ENCODE results near the gene CLINT1.

Gene CLINT1

DNA sequence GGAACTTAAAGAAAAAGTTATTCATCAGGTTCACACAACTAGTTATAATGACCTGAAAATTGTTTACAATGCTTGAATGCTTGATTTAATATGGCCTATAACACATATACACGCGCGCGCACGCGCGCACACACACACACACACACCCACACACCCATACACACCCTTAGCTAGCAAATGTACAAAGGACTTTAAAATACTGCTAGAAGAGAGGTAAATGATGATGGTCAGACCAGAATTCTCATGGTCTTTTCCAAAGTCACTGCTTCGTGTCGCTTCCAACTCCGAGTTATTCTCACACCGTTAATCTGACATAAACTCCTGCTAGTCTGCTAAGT lies 109.5 kb downstream of the CLINT1 start:
- no peak for TF ChIP-seq ZFX (IDR thresholded peaks at IDR 0.05)
- TF ChIP-seq, protein P1, sequence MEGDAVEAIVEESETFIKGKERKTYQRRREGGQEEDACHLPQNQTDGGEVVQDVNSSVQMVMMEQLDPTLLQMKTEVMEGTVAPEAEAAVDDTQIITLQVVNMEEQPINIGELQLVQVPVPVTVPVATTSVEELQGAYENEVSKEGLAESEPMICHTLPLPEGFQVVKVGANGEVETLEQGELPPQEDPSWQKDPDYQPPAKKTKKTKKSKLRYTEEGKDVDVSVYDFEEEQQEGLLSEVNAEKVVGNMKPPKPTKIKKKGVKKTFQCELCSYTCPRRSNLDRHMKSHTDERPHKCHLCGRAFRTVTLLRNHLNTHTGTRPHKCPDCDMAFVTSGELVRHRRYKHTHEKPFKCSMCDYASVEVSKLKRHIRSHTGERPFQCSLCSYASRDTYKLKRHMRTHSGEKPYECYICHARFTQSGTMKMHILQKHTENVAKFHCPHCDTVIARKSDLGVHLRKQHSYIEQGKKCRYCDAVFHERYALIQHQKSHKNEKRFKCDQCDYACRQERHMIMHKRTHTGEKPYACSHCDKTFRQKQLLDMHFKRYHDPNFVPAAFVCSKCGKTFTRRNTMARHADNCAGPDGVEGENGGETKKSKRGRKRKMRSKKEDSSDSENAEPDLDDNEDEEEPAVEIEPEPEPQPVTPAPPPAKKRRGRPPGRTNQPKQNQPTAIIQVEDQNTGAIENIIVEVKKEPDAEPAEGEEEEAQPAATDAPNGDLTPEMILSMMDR (conservative IDR thresholded peaks at IDR 0.05) = no peak
- no peak overlapping the region for H3K27ac ChIP-seq

DNA sequence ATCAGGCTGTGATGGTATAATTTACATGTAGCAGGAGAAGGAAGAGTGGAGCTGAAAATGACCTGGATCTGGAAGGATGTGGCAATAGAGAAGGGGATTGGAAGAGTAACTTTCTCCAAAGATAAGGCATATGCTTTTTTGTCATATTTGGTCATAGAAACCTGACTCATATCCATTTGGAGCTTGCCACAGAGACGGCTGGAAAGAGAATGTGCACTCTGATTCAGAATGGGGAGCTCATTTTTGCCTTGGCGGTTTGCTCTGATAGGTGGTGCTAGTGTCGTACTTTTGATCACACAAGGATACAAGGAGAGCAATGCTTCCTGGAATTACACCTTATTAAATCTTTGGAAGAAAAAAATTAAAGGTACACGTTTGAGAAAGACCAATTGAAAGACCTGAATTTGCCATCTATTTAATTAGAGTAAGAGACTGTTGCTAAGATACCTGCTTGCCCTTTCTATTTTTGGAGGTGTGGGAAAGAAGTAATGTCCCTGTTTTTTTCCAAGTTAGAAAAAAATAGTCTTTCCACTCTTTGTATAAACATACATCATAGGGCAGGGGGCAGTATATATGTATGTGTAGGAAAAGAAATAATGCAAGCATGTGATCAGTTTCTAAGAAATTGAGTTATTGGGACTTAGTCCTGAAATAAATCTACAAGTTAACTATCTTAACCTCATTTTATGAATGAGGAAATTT lies 110.0 kb downstream of the CLINT1 start:
- no peak overlapping the region for H3K27ac ChIP-seq
- no peak for TF ChIP-seq ZFX (IDR thresholded peaks at IDR 0.05)
- TF ChIP-seq, protein P1 (conservative IDR thresholded peaks at IDR 0.05) = no peak

DNA sequence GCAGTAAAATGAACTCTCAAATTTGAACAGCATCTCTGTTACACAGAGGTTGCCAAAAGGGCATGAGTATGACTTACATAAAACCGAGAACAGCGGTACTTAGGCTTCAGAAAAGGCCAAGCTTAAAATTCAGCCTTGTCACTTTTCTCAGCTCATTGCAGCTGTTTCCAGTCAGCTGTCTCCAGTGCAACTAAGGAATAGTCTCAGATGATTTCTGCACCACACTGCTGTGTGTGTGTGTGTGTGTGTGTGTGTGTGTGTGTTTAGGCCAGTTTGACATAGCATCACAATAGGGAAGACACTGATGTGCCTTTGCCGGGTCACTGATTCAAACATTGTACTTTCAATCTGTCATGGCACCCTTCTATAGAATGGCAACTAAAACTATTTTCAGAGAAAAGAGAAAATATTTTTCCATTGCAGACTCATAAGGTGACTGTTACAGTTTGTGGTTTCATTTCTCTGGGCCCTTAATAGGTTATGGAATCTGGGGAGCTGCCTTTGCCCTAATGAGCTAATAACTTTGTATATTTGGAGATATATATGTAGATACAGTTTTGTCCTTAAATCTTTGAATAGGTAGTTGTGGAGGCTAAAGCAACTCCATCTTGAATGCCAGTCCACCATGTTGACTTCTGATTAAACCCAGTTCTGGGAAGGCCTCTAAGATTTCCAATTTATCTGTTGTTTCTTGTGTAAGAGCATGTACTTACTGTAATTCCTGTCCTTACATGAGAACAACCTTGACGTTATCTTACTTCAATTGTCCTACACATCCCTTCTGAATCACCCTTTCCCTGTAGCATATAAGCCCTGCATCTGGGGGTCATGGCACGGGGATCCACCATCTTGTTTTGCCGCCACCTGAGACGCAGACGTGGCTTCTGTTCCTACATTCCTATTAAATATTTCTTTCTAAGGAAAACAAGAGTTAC lies 110.9 kb downstream of the CLINT1 start:
- 0 out of 2 replicates have a peak, but pooled peaks have one; percentile 15 for TF ChIP-seq ZFX (IDR thresholded peaks at IDR 0.05)
- TF ChIP-seq, protein P1 (conservative IDR thresholded peaks at IDR 0.05) = no peak
- H3K27ac ChIP-seq = no peak overlapping the region

DNA sequence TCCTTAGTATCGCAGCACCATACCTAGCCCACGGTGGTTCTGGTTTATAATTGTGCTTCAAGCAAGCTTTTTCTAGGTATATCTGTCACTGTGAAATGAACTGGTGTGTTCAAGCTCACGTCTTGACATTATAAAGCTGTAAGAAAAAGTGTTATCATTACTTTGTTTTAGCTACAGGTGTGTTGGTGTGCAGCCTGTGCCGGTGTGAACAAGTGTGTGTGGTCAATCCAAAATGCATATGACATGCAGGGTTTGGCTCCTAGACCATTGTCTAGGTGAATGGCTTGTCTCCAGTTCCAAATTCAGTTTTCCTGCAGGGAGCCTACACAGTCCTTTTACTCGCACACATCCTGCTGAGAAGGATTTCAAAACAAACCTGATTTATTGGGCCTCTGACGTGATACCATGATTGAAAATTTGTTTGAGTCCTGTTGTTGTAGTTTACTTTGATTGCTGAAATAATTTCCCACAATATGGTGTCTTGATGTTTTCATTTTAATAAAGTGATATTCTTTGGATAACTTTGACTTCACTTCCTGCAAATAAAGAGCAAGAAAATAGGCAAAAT lies 111.7 kb downstream of the CLINT1 start:
- H3K27ac ChIP-seq = no peak overlapping the region
- TF ChIP-seq ZFX (IDR thresholded peaks at IDR 0.05) = no peak
- TF ChIP-seq, protein P1 (conservative IDR thresholded peaks at IDR 0.05) = no peak

DNA sequence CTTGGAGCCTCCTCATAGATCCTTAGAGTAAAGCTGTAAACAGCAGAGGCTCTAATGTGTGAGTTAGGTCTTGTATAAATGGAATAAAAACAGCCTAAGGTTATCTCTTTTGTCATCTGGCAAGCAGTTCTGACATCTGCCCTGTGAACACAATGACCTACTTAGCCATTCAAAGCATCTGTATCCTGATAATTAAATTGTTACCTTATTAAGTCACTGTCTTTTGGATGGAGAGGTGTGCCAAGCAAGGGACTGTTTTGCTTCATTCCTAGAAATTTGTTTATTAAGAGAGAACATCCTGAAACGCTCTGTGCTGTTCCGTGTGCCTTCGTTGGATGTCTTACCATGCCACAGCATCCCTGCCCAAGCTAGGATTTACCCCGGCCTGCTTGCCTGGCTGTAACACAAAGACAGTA lies 113.9 kb downstream of the CLINT1 start:
- H3K27ac ChIP-seq = no peak overlapping the region

DNA sequence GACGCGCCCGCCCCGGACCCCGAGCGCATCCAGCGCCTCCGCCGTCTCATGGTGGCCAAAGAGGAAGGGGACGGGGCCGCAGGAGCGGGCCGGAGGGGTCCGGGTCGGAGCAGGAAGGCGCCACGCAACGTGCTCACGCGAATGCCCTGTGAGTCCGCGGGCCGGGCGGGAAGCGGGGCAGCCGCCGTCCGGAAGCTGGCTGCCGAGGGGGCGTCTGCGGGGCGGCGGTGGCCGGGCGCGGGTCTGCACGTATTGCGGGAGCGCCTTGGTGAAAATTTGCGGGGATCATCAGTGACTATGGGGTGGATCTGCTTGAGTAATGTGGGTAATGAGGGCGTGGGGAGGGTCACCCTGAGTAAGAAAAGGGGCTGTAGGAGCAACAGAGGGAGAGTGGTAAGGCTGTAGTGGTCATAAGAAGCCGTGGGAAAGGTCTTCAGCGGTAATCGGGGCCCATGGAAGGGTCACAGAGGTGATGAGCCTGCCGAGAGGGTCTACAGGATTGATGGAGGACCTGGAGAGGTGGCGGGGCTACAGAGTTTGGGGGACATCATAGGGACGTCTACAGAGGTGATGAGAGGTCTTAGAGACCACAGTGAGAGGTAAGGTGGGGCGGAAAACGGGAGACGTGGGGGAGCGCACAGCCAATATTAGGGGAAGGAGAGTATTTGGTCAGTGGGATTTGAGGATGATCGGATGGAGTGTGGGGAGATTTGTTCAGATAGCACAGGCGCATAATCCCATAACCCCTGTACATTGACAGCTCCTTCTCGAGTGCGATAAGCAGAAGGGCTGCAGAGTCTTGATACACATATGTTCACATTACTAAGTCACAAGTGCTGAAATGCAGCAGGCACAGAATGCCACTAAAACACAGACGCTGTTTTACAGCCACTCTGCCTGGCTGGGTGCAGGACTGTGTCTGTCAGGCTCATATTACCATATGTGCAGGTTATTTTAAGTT lies 114.6 kb downstream of the CLINT1 start:
- H3K27ac ChIP-seq = peak overlapping the region; percentile 72
- TF ChIP-seq, protein P1 (conservative IDR thresholded peaks at IDR 0.05) = no peak
- no peak for TF ChIP-seq ZFX (IDR thresholded peaks at IDR 0.05)

More for the DNA sequence above, 113.9 kb downstream of the CLINT1 start:
- TF ChIP-seq, protein P1 (conservative IDR thresholded peaks at IDR 0.05) = no peak
- TF ChIP-seq ZFX (IDR thresholded peaks at IDR 0.05) = no peak

Data from C4-2B (cell line).